SK-N-MC (cell line): Measurements from ENCODE around the gene KRTAP5-8.

Experiments used
- EZH2 ChIP-seq: fragments of 200-600 bp; sonication (generic); IDR thresholded peaks from one replicate; pipeline ENCODE4 v1.6.1; 2017; ENCODE audit warnings: antibody characterized with exemption
- FOXP2 ChIP-seq: optimal IDR thresholded peaks from 2 replicates; pipeline ENCODE3; 2011; ENCODE audit warnings: mild to moderate bottlenecking, moderate library complexity; ENCODE audit not compliant: insufficient read depth; ENCODE audit errors: extremely low read length, control extremely low read depth
- POLR2AphosphoS5 ChIP-seq: IDR thresholded peaks from 2 replicates; pipeline ENCODE4 v1.6.1; 2012; ENCODE audit warnings: mild to moderate bottlenecking, low read depth, low read length, borderline replicate concordance

- TF ChIP-seq EZH2 (no peak), POLR2AphosphoS5 (no peak), FOXP2 (no peak)
Observed at GRCh38 chr11:71525938-71526495, 11.8 kb upstream of the KRTAP5-8 start.
